ENCODE measurements around the gene ZNF614. TPM values are rescaled to one million over a fixed set of nuclear protein-coding genes. Genes with fewer than 3 reads are reported as not detected.

ZNF614 gene
- total and polyA plus RNA-seq, 9 of the 15 experiments (the other 6 are each of a cell fraction or from before 2014, with no cell fraction given), result 4.9 to 16.3 (median 11.4) TPM

DNA sequence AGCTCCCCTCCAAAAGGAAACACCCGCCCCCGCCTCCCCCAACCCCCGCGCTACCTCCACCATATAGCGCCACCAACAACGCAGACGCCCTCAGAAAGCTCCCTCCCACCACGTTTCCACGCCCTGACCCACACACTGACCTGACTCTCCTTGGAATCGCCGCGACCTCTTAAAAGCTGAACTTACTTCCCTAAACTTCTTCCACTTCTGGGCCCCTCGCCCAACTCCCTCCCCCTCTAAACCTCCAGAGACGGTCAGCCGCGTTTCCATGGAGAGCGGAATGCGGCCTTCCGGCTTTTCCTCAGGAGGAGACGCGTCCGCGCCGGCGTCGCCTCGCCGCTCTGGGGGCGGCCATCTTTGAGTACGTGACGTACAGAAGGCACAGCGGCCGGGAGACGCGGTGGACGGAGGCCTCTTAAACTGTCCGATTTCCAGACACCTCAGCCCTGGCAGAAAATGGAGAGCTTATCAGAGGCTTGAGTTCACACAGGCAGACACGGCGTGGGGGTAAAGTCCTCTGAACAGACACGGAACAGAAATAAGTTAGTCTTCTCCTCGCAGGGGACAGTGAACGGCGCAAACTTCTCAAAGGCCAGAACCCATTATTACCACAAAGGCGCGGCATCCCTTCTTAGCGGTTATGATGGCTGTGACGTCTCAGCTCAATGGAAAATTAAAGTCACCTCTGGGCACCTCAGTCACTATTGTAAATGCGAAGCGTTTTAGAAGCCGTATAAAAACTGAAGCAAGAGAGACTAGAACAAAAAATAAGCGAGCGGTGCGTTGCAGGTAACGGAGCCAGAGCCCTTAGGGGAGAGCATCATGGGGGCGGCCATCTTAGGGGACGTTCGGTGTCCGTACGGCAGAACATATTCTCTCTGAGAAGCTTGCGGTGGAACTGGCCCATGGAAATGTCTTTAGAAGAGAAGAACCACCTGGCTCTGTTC lies 20.6 kb upstream of the ZNF614 start, which contains the start of gene ZNF432 (continued):
- TF ChIP-seq ZKSCAN1 (IDR thresholded peaks at IDR 0.05; ENCODE audit: low read depth, low read length) (peak; percentile 56; the same call in 1 of the 2 replicates), SP1 (CRISPR knock-in tag; IDR thresholded peaks at IDR 0.05) (peak; percentile 63; the same call in 1 of the 2 replicates), ZNF644 (tag; IDR thresholded peaks at IDR 0.05; ENCODE audit: low read depth) (0 out of 2 replicates have a peak, but pooled peaks have one; percentile 67), PHF20 (IDR thresholded peaks at IDR 0.05; ENCODE audit: partially characterized antibody) (peak; percentile 69), CXXC5 (CRISPR knock-in tag; IDR thresholded peaks at IDR 0.05) (peak; percentile 91), LCOR (CRISPR knock-in tag; IDR thresholded peaks at IDR 0.05) (peak; percentile 62), ERF (CRISPR knock-in tag; IDR thresholded peaks at IDR 0.05) (peak; percentile 60; the same call in 1 of the 2 replicates), NCOA6 (IDR thresholded peaks at IDR 0.05) (peak; percentile 58; the same call in 1 of the 2 replicates), RBM15 (IDR thresholded peaks at IDR 0.05; ENCODE audit: insufficient read depth, low read length) (no peak), BCOR (IDR thresholded peaks at IDR 0.05) (0 out of 2 replicates have a peak, but pooled peaks have one; percentile 35), ZFX (CRISPR knock-in tag; IDR thresholded peaks at IDR 0.05) (peak; percentile 96), RBBP5 (IDR thresholded peaks at IDR 0.05; ENCODE audit: borderline replicate concordance, insufficient read depth, low read length, poor library complexity, severe bottlenecking) (peak; percentile 36), MYC (IDR thresholded peaks at IDR 0.05; ENCODE audit: low read depth, low read length) (peak; percentile 31; the same call in 1 of the 2 replicates), MYC (CRISPR knock-in tag; IDR thresholded peaks at IDR 0.05; ENCODE audit: borderline replicate concordance, low read depth) (no peak), ZNF384 (IDR thresholded peaks at IDR 0.05; ENCODE audit: low read depth, low read length) (no peak), CBX3 (IDR thresholded peaks at IDR 0.05; ENCODE audit: borderline replicate concordance in 1 of 2, low read length in 2 of 2) (0 out of 3 replicates have a peak, but pooled peaks of 1 of the 2 experiments have one; percentile 13), DACH1 (IDR thresholded peaks at IDR 0.05; ENCODE audit: partially characterized antibody) (no peak), ZBTB12 (CRISPR knock-in tag; IDR thresholded peaks at IDR 0.05) (peak; percentile 63; the same call in 1 of the 2 replicates)
- TF ChIP-seq, protein P1, sequence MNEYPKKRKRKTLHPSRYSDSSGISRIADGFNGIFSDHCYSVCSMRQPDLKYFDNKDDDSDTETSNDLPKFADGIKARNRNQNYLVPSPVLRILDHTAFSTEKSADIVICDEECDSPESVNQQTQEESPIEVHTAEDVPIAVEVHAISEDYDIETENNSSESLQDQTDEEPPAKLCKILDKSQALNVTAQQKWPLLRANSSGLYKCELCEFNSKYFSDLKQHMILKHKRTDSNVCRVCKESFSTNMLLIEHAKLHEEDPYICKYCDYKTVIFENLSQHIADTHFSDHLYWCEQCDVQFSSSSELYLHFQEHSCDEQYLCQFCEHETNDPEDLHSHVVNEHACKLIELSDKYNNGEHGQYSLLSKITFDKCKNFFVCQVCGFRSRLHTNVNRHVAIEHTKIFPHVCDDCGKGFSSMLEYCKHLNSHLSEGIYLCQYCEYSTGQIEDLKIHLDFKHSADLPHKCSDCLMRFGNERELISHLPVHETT (CRISPR knock-in tag; conservative IDR thresholded peaks at IDR 0.05 in 1 of 2, IDR thresholded peaks at IDR 0.05 in 1 of 2), result peak in 1 of 2 experiments; percentile 52; a peak in 1 of 4 replicates
- TF ChIP-seq, protein P2, sequence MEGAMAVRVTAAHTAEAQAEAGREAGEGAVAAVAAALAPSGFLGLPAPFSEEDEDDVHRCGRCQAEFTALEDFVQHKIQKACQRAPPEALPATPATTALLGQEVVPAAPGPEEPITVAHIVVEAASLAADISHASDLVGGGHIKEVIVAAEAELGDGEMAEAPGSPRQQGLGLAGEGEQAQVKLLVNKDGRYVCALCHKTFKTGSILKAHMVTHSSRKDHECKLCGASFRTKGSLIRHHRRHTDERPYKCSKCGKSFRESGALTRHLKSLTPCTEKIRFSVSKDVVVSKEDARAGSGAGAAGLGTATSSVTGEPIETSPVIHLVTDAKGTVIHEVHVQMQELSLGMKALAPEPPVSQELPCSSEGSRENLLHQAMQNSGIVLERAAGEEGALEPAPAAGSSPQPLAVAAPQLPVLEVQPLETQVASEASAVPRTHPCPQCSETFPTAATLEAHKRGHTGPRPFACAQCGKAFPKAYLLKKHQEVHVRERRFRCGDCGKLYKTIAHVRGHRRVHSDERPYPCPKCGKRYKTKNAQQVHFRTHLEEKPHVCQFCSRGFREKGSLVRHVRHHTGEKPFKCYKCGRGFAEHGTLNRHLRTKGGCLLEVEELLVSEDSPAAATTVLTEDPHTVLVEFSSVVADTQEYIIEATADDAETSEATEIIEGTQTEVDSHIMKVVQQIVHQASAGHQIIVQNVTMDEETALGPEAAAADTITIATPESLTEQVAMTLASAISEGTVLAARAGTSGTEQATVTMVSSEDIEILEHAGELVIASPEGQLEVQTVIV (CRISPR knock-in tag; IDR thresholded peaks at IDR 0.05; ENCODE audit: borderline replicate concordance), result peak; percentile 86

Data from K562 (cell line).